Liver (tissue), 9 donors: ENCODE results near the gene ADAMTS16. TPM values are rescaled to one million over a fixed set of nuclear protein-coding genes. Genes with fewer than 3 reads are reported as not detected.

ENCODE experiments used
- DNase-seq: peaks from one replicate; pipeline ENCODE4 v3.0.0-alpha.2; 2017; ENCODE audit warnings: low spot score
- H3K27ac ChIP-seq, 2 donors: one replicate each; pipeline ENCODE4 v1.7.0; 2013; ENCODE audit warnings: inconsistent platforms in 2 of 2, low read length in 2 of 2, control low read depth in 1 of 2, low read depth in 1 of 2, mild to moderate bottlenecking in 1 of 2
- H3K27me3 ChIP-seq, 4 donors: one replicate each; pipeline versions ENCODE4 v1.6.1 to v1.7.0; 2013; ENCODE audit warnings: low read length in 3 of 4, inconsistent platforms in 1 of 4, mild to moderate bottlenecking in 1 of 4, moderate library complexity in 1 of 4; ENCODE audit not compliant: control insufficient read depth in 4 of 4, insufficient read depth in 4 of 4
- H3K36me3 ChIP-seq, 4 donors: one replicate each; pipeline versions ENCODE4 v1.6.1 to v1.7.0; 2013; ENCODE audit warnings: low read length in 3 of 4, mild to moderate bottlenecking in 3 of 4, low read depth in 1 of 4, moderate library complexity in 1 of 4; ENCODE audit not compliant: control insufficient read depth in 4 of 4, insufficient read depth in 3 of 4
- H3K4me1 ChIP-seq, 4 donors: one replicate each; pipeline versions ENCODE4 v1.6.1 to v1.7.0; 2013; ENCODE audit warnings: low read length in 3 of 4, mild to moderate bottlenecking in 3 of 4, moderate library complexity in 1 of 4; ENCODE audit not compliant: control insufficient read depth in 4 of 4, insufficient read depth in 4 of 4
- H3K4me3 ChIP-seq, 3 donors: one replicate each; pipeline versions ENCODE4 v1.6.1 to v1.7.0; 2013; ENCODE audit warnings: low read length in 3 of 3, control low read depth in 1 of 3, low read depth in 1 of 3, mild to moderate bottlenecking in 1 of 3
- H3K9ac ChIP-seq, 2 donors: one replicate each; pipeline ENCODE4 v1.7.0; 2013; ENCODE audit warnings: low read length in 2 of 2, mild to moderate bottlenecking in 2 of 2, moderate library complexity in 2 of 2, control low read depth in 1 of 2, low read depth in 1 of 2
- H3K9me3 ChIP-seq, 4 donors: one replicate each; pipeline versions ENCODE4 v1.6.1 to v1.7.0; 2013; ENCODE audit warnings: low read length in 3 of 4; ENCODE audit not compliant: control insufficient read depth in 4 of 4
- ATF3 ChIP-seq: IDR thresholded peaks from 2 replicates; pipeline ENCODE4 v1.6.1; 2016; ENCODE audit warnings: antibody characterized with exemption
- CTCF ChIP-seq: fragments of 150-350 bp; IDR thresholded peaks from 2 replicates; pipeline ENCODE4 v1.5.1; 2017; ENCODE audit warnings: improper control_type of control experiment, low read depth, low read length; ENCODE audit not compliant: missing input control
- EGR1 ChIP-seq, 2 donors: IDR thresholded peaks; 2 replicates each; pipeline ENCODE4 v1.6.1; 2016 to 2018; ENCODE audit warnings: antibody characterized with exemption in 2 of 2, low read depth in 2 of 2
- FOXA1 ChIP-seq: IDR thresholded peaks from 2 replicates; pipeline ENCODE4 v1.6.1; 2016; ENCODE audit warnings: antibody characterized with exemption
- FOXA2 ChIP-seq: IDR thresholded peaks from 2 replicates; pipeline ENCODE4 v1.6.1; 2016; ENCODE audit warnings: antibody characterized with exemption
- GABPA ChIP-seq, 2 donors: IDR thresholded peaks in 1 of 2; conservative IDR thresholded peaks in 1 of 2; 2 replicates each; pipeline ENCODE4 v1.6.1; 2016; ENCODE audit warnings: antibody characterized with exemption in 2 of 2, mild to moderate bottlenecking in 1 of 2, moderate library complexity in 1 of 2
- HNF4A ChIP-seq, 2 donors: conservative IDR thresholded peaks; 2 replicates each; pipeline ENCODE4 v1.6.1; 2016; ENCODE audit warnings: antibody characterized with exemption in 2 of 2, mild to moderate bottlenecking in 2 of 2
- HNF4G ChIP-seq: IDR thresholded peaks from 2 replicates; pipeline ENCODE4 v1.6.1; 2016; ENCODE audit warnings: antibody characterized with exemption
- JUND ChIP-seq, 2 donors: IDR thresholded peaks; 2 replicates each; pipeline ENCODE4 v1.6.1; 2016; ENCODE audit warnings: antibody characterized with exemption in 2 of 2
- MAX ChIP-seq: IDR thresholded peaks from 2 replicates; pipeline ENCODE4 v1.6.1; 2016; ENCODE audit warnings: antibody characterized with exemption
- NR2F2 ChIP-seq: IDR thresholded peaks from 2 replicates; pipeline ENCODE4 v1.6.1; 2016; ENCODE audit warnings: antibody characterized with exemption
- RAD21 ChIP-seq, 2 donors: IDR thresholded peaks; 2 replicates each; pipeline ENCODE4 v1.6.1; 2016; ENCODE audit warnings: antibody characterized with exemption in 2 of 2, mild to moderate bottlenecking in 2 of 2
- REST ChIP-seq: IDR thresholded peaks from 2 replicates; pipeline ENCODE4 v1.6.1; 2016; ENCODE audit warnings: antibody characterized with exemption, mild to moderate bottlenecking
- RXRA ChIP-seq, 2 donors: IDR thresholded peaks; 2 replicates each; pipeline ENCODE4 v1.6.1; 2017 to 2018; ENCODE audit warnings: antibody characterized with exemption in 2 of 2, mild to moderate bottlenecking in 1 of 2
- SP1 ChIP-seq: IDR thresholded peaks from 2 replicates; pipeline ENCODE4 v1.6.1; 2018; ENCODE audit warnings: antibody characterized with exemption, mild to moderate bottlenecking
- TAF1 ChIP-seq: conservative IDR thresholded peaks from 2 replicates; pipeline ENCODE4 v1.6.1; 2016; ENCODE audit warnings: antibody characterized with exemption, mild to moderate bottlenecking
- YY1 ChIP-seq: IDR thresholded peaks from 2 replicates; pipeline ENCODE4 v1.6.1; 2016; ENCODE audit warnings: antibody characterized with exemption, mild to moderate bottlenecking
- ZBTB33 ChIP-seq: IDR thresholded peaks from 2 replicates; pipeline ENCODE4 v1.6.1; 2016; ENCODE audit warnings: antibody characterized with exemption
- WGBS: extraction: QIAGEN DNeasy Blood & Tissue Kit; methylation state at CpG from one replicate; pipeline ENCODE4 v1.1.7; 2013; 5-methylcytosine and 5-hydroxymethylcytosine counted together
- polyA plus RNA-seq, 2 donors: library from polyadenylated mRNA; stranded (reverse) in 1 of 2; unstranded in 1 of 2; fragments of 200-250 nt in 1 of 2; fragments of >200 nt in 1 of 2; fragmentation: Nextera tagmentation in 1 of 2; extraction: Ambion mirVana in 1 of 2; gene quantifications; one replicate each; pipeline versions ENCODE4 v1.2.1 to v1.2.3, GENCODE V29; 2013 to 2015
- total RNA-seq, 2 donors: library from RNA; depleted of rRNA; stranded (reverse); fragments of >200 nt; gene quantifications; one replicate each; pipeline ENCODE4 v1.2.3, GENCODE V29; 2014
- donor health status: healthy.
- donor health status: healthy.
- donor health status: healthy.
- donor health status: healthy.
- donor health status: healthy.

Gene ADAMTS16
- total and polyA plus RNA-seq, 4 donors: under 0.01 to 0.84 TPM; not detected in 2

GRCh38 chr5:5323551-5323950 is 183.4 kb downstream of the ADAMTS16 start (continued):
- no peak for TF ChIP-seq CTCF

- no peak for DNase-seq
- 84% methylated on average over 9 of the region's 9 CpGs for WGBS
Observed at GRCh38 chr5:5326115-5326758, 186.1 kb downstream of the ADAMTS16 start.

More at GRCh38 chr5:5326115-5326758, 186.1 kb downstream of the ADAMTS16 start:
- no peaks in the 10 kb centered on the region for H3K27me3 ChIP-seq
- H3K36me3 ChIP-seq: no peaks in the 10 kb centered on the region
- H3K27ac ChIP-seq: no peak overlapping the region
- no peaks in the 10 kb centered on the region for H3K4me1 ChIP-seq
- H3K9ac ChIP-seq: no peak overlapping the region
- no peaks in the 10 kb centered on the region for H3K9me3 ChIP-seq
- TF ChIP-seq ATF3 (no peak), FOXA2 (no peak), CTCF (no peak), JUND (IDR thresholded peaks at IDR 0.05) (no peak), MAX (no peak), EGR1 (IDR thresholded peaks at IDR 0.05; ENCODE audit: low read depth in 2 of 2) (no peak), RAD21 (IDR thresholded peaks at IDR 0.05) (no peak), TAF1 (no peak), RXRA (IDR thresholded peaks at IDR 0.05) (no peak), ZBTB33 (no peak), REST (no peak), HNF4A (conservative IDR thresholded peaks at IDR 0.05) (no peak), GABPA (IDR thresholded peaks at IDR 0.05 in 1 of 2, conservative IDR thresholded peaks at IDR 0.05 in 1 of 2) (no peak), HNF4G (no peak), NR2F2 (no peak), SP1 (no peak), YY1 (no peak), FOXA1 (no peak)
- no peak overlapping the region for H3K4me3 ChIP-seq
